Bronchial epithelial cell (primary cell): ENCODE data around the gene ALDH1L2. TPM values are rescaled to one million over a fixed set of nuclear protein-coding genes. Genes with fewer than 3 reads are reported as not detected.
"Not testable (repeated sequence)": the region's sequence is repeated elsewhere in the genome, so short reads cannot be mapped to it uniquely, and the experiment has no call there.

Experiments used
- DNase-seq: peaks from one replicate; pipeline ENCODE4 v3.0.0-alpha.2; 2010; ENCODE audit warnings: low read depth
- FAIRE-seq: peaks from 2 replicates; lab custom pipeline; 2011; peaks lifted over from hg19 to GRCh38; lab: Jason Lieb, UNC
- H3K27me3 ChIP-seq: 2 replicates; pipeline ENCODE4 v1.5.1; 2011; ENCODE audit warnings: low read length; ENCODE audit not compliant: control insufficient read depth, insufficient read depth
- H3K36me3 ChIP-seq: 2 replicates; pipeline ENCODE4 v1.5.1; 2011; ENCODE audit warnings: low read length; ENCODE audit not compliant: control insufficient read depth, insufficient read depth
- H3K4me3 ChIP-seq: 2 replicates; pipeline ENCODE4 v1.5.1; 2011; ENCODE audit warnings: mild to moderate bottlenecking, low read depth, low read length, control low read depth
- CTCF ChIP-seq: IDR thresholded peaks from 2 replicates; pipeline ENCODE4 v1.5.1; 2011; ENCODE audit warnings: mild to moderate bottlenecking, moderate library complexity, low read length, control low read depth, inconsistent platforms; ENCODE audit not compliant: insufficient read depth, severe bottlenecking
- total RNA-seq: library from RNA; depleted of rRNA; stranded (reverse); fragments of >200 nt; gene quantifications from 2 replicates; pipeline ENCODE4 v1.2.1, GENCODE V29; 2014

The ALDH1L2 gene
- total RNA-seq, 1 donor from 2014 or later = 34.2 TPM

DNA sequence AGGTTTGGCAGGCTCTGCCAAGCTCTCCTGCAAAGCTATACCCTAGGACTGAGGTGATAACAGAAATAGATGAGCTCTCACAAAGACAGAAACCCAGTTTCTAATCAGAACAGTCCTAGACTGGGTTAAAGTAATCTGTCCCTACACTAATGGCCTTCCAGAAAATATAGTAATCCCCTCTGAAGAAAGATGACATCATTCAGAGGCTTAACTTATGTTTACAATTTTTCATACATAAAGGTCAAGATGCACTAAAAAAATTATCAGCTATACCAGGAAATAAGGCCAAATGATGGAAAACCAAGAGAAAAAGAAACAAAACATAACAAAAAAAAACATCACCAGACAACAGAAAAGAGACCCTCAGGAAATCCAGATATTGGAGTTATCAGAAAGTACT, 18.4 kb upstream of the ALDH1L2 start:
- no peak for TF ChIP-seq CTCF
- Histone ChIP-seq H3K36me3 (no peaks in the 10 kb centered on the region), H3K4me3 (no peak overlapping the region), H3K27me3 (no peaks in the 10 kb centered on the region)
- FAIRE-seq = no peak
- DNase-seq = no peak

DNA sequence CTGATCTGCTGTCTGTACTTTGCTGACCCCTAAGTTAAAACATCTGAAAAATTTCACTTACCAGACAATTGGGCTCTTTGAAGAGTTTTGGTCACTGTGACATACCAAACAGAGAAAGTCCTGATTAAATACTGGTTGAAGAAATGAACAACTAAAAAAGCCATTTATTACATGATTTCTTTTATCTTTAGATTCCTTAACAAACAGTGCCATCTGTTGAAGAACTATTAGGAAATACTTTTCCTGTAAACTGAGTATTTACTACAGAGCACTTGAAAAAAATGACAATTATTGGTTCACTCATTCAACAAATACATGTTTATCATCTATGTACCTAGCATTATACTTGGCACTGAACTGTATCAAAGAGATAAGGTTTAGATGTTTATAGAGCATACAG, 16.7 kb upstream of the ALDH1L2 start:
- Histone ChIP-seq H3K36me3 (no peaks in the 10 kb centered on the region), H3K27me3 (no peaks in the 10 kb centered on the region), H3K4me3 (no peak overlapping the region)
- TF ChIP-seq CTCF = no peak
- no peak for FAIRE-seq
- peak; percentile 29 for DNase-seq

DNA sequence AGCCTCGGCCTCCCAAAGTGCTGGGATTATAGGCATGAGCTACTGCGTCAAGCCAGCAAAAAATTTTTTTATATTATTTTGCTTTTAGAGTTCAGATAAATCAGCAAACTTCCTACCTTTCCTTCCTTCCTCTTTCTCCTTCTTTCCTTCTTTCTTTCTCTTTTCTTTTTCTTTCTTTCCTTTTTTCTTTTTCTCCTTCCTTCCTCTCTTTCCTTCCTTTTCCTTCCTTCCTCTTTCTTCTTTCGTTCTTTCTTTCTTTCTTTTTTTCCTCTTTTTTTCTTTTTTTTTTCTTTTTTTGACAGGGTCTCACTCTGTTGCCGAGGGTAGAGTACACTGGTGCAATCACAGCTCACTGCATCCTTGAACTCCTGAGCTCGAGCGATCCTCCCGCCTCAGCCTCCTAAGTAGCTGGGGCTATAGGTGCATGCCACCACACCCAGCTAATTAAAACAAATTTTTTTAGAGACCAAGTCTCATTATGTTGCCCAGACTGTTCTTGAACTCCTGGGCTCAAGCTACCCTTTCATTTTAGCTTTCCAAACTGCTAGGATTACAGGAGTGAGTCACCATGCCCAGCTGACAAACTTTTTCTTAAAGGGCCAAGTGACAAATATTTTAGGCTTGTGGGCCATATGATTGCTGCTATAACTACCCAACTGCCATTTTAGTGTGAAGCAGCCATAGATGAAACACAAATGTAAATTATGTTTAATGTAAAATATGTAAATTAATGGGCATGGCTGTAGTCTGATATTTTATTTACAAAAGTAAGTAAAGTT, 16.1 kb upstream of the ALDH1L2 start:
- Histone ChIP-seq H3K27me3 (no peaks in the 10 kb centered on the region), H3K4me3 (no peak overlapping the region), H3K36me3 (no peaks in the 10 kb centered on the region)
- DNase-seq (peak; percentile 63), FAIRE-seq (no peak)
- TF ChIP-seq CTCF = no peak

DNA sequence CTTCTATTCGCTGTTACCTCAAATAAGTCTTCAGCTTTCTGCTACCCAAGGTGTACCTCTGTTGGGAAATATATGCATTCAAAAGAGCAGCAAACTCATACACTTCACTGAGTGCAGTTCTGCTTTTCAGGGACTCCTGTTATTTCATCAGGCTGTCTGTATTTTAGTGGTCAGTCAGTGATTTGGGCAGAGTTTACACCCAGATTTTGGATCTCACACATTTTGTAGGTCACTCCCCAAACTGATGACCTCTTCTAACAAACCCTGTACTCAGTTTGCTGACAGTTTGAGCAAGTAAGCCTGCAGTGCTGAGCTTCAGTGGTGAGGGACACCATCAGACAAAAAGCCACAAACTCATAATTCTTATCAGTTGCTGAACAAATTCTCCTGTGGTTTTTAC, 15.1 kb upstream of the ALDH1L2 start:
- Histone ChIP-seq H3K4me3 (no peak overlapping the region), H3K36me3 (no peaks in the 10 kb centered on the region), H3K27me3 (no peaks in the 10 kb centered on the region)
- no peak for FAIRE-seq
- no peak for DNase-seq
- no peak for TF ChIP-seq CTCF

DNA sequence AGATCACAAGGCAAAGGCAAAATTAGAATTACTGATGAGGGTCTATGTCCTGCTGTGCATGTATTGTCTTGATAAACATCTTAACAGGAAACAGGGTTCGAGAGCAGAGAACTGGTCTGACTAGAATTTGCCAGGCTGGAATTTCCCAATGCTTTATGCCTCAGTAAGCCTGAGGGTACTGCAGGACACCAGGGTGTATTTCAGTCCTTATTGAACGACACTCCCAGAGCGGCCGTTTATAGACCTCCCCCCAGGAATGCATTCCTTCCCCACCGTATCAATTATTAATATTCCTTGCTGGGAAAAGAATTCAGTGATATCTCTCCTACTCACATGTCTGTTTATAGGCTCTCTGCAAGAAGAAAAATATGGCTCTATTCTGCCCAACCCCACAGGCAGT, 11.1 kb upstream of the ALDH1L2 start:
- not testable (repeated sequence) for FAIRE-seq, H3K27me3 ChIP-seq, H3K4me3 ChIP-seq, DNase-seq, H3K36me3 ChIP-seq

- DNase-seq (peak; percentile 83), FAIRE-seq (no peak)
- Histone ChIP-seq H3K36me3 (no peaks in the 10 kb centered on the region), H3K4me3 (peak overlapping the region; percentile 16), H3K27me3 (no peaks in the 10 kb centered on the region)
- TF ChIP-seq CTCF = peak; percentile 22
Observed at GRCh38 chr12:105092336-105092735, 8.1 kb upstream of the ALDH1L2 start.
